Activated T-cell treated with anti-CD3 and anti-CD28 coated beads, Interleukin-2, amount 50 U/mL, for 24 hours (primary cell): ENCODE data around the gene ABI3.
"Not testable (repeated sequence)": the region's sequence is repeated elsewhere in the genome, so short reads cannot be mapped to it uniquely, and the experiment has no call there.

ENCODE experiments used
- DNase-seq: peaks from one replicate; pipeline ENCODE4 v3.0.0-alpha.2; 2020
- H3K27ac Mint-ChIP-seq: 2 replicates; pipeline ENCODE4 v1.8.0; 2020; ENCODE audit warnings: mild to moderate bottlenecking, mixed read lengths
- H3K27me3 Mint-ChIP-seq: 2 replicates; pipeline ENCODE4 v1.8.0; 2020; ENCODE audit warnings: mixed read lengths
- H3K36me3 Mint-ChIP-seq: 2 replicates; pipeline ENCODE4 v1.8.0; 2020; ENCODE audit warnings: low read depth, mixed read lengths
- H3K4me1 Mint-ChIP-seq: 2 replicates; pipeline ENCODE4 v1.8.0; 2020; ENCODE audit warnings: low read depth, mixed read lengths
- H3K4me3 Mint-ChIP-seq: 2 replicates; pipeline ENCODE4 v1.8.0; 2020; ENCODE audit warnings: mild to moderate bottlenecking, moderate library complexity, mixed read lengths
- H3K9me3 Mint-ChIP-seq: 2 replicates; pipeline ENCODE4 v1.8.0; 2020; ENCODE audit warnings: mixed read lengths

ABI3 gene

GRCh38 chr17:49241692-49242397 lies 31.3 kb downstream of the ABI3 start:
- Mint-ChIP-seq H3K9me3 (no peaks in the 10 kb centered on the region), H3K4me3 (no peak overlapping the region)

DNA sequence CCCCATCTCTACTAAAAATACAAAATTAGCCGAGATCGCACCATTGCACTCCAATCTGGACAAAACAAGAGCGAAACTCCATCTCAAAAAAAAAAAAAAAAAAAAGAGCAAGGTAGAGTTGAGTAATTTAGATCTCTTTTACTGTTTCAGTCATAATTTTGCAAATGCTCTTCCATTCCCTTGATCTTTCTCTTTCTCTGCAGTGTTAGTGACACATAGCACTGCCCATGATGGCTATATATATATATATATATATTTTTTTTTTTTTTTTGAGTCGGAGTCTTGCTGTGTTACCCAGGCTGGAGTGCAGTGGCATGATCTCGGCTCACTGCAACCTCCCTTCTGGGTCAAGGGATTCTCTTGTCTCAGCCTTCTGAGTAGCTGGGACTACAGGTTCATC lies 32.3 kb downstream of the ABI3 start:
- no peak overlapping the region for H3K4me3 Mint-ChIP-seq
- peaks cover 3% of the 10 kb centered on the region for H3K27me3 Mint-ChIP-seq
- H3K4me1 Mint-ChIP-seq: no peaks in the 10 kb centered on the region
- H3K36me3 Mint-ChIP-seq: no peaks in the 10 kb centered on the region
- H3K27ac Mint-ChIP-seq: no peak overlapping the region
- DNase-seq: no peak
- no peaks in the 10 kb centered on the region for H3K9me3 Mint-ChIP-seq

More at GRCh38 chr17:49241692-49242397, 31.3 kb downstream of the ABI3 start:
- Mint-ChIP-seq H3K4me1 (no peaks in the 10 kb centered on the region), H3K36me3 (no peaks in the 10 kb centered on the region), H3K27ac (no peak overlapping the region), H3K27me3 (peaks cover 3% of the 10 kb centered on the region)
- DNase-seq: no peak

DNA sequence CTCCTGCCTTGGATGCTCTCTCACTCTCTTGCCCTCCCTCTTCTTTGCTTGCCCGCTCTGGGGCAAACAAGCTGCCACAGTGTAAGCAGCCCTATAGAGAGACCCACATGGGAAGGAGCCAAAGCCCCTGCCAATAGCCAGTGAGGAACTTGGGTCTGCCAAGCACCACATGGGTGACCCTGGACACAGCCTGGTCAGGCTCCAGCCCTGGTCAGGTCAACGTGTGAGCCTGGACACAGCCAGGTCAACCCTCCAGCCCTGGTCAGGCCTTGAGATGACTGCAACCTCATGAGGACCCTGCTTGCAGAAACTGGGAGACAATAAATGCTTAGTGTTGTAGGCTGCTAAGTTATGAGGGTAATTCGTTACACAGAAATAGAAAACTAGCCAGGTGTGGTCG lies 34.3 kb downstream of the ABI3 start:
- Mint-ChIP-seq H3K9me3 (no peaks in the 10 kb centered on the region), H3K27me3 (peaks cover 6% of the 10 kb centered on the region), H3K4me3 (no peak overlapping the region), H3K4me1 (no peaks in the 10 kb centered on the region), H3K36me3 (no peaks in the 10 kb centered on the region), H3K27ac (no peak overlapping the region)
- DNase-seq: no peak

- H3K36me3 Mint-ChIP-seq: no peaks in the 10 kb centered on the region
- H3K9me3 Mint-ChIP-seq: no peaks in the 10 kb centered on the region
- DNase-seq: no peak
- no peaks in the 10 kb centered on the region for H3K4me1 Mint-ChIP-seq
- H3K4me3 Mint-ChIP-seq: no peak overlapping the region
- peaks cover 6% of the 10 kb centered on the region for H3K27me3 Mint-ChIP-seq
- H3K27ac Mint-ChIP-seq: no peak overlapping the region
Observed at GRCh38 chr17:49247944-49248343, 37.4 kb downstream of the ABI3 start.

DNA sequence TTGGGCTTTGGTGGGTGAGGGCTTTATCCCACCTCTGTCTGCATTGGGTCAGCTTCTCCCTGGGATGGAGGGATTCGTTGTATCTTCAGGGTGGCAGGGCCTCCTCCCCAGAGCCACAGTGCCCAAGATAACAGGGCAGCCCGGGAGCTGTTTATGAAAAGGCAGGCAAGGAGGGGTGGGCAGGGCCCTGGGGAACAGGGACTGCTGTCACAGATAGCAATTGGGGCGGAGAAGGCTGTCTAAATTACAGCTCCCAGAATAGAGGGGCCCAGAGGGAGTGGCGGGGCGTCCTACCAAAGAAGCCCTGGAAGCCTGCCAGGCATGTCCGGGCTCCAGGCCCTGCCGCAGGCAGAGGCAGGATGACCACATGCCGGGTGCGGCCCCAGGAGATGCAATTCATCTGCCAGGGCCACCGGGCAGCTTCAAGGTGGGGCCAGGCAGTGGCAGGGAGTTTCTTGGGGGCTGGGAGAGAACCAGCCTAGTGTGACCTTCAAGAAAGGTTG lies 38.8 kb downstream of the ABI3 start:
- no peak for DNase-seq
- H3K4me3 Mint-ChIP-seq: no peak overlapping the region
- H3K36me3 Mint-ChIP-seq: no peaks in the 10 kb centered on the region
- H3K27me3 Mint-ChIP-seq: peaks cover 6% of the 10 kb centered on the region
- H3K27ac Mint-ChIP-seq: no peak overlapping the region
- H3K4me1 Mint-ChIP-seq: no peaks in the 10 kb centered on the region
- H3K9me3 Mint-ChIP-seq: no peaks in the 10 kb centered on the region

DNA sequence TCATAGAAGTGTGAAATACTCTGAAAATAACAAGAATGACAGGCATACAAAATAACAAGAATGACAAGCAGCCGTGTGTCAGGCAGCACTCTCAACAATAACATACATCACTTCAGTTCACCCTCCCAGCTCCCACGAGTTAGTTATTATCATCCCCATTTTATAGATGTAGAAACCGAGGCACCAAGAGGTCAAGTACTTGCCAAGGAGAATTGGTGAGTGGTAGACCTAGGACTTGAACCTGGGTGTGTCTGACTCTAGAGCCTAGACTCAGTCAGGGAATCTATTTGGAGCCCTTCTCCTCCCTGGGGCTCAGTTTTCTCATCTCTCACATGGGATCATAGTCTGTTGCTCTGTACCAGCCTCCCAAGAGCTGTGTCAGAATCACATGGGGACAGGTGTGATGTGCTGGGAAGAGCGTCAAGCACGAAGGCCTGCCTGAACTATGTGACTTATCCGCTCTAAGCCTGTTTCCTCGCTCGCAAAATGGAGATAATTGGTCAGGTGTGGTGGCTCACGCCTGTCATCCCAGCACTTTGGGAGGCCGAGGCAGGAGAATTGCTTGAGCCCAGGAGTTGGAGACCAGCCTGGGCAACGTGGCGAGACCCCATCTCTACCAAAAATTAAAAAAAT lies 39.5 kb downstream of the ABI3 start:
- no peaks in the 10 kb centered on the region for H3K4me1 Mint-ChIP-seq

DNA sequence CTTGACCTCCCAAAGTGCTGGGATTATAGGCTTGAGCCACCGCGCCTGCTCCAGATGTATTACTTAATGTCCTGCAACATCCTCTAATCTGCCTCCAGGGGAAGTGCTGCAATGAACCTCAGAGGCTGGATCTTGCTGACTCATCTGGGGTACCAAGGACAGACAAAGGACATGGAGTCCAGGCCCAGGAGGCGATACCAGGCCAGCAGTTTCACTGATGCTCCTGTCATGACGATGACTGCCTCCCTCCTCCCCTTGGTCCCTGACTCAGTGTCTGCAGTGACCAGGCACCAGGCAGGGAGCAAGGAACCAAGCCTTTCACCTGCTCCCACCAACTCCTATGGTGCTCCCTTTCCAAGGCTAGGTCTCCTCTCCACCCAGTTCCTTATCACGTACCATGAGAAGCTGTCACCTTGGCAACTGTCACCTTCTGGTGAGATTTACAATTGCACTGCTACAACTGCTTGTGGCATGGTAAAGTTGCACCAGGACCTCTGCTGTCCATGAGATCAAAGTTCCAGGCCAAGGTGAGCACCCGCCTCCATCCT lies 41.7 kb downstream of the ABI3 start:
- H3K27me3 Mint-ChIP-seq: peaks cover 6% of the 10 kb centered on the region
- no peaks in the 10 kb centered on the region for H3K36me3 Mint-ChIP-seq
- no peak for DNase-seq

More for the DNA sequence above, 39.5 kb downstream of the ABI3 start:
- Mint-ChIP-seq H3K4me3 (no peak overlapping the region), H3K27ac (no peak overlapping the region), H3K9me3 (no peaks in the 10 kb centered on the region), H3K36me3 (no peaks in the 10 kb centered on the region), H3K27me3 (peaks cover 3% of the 10 kb centered on the region)
- no peak for DNase-seq

DNA sequence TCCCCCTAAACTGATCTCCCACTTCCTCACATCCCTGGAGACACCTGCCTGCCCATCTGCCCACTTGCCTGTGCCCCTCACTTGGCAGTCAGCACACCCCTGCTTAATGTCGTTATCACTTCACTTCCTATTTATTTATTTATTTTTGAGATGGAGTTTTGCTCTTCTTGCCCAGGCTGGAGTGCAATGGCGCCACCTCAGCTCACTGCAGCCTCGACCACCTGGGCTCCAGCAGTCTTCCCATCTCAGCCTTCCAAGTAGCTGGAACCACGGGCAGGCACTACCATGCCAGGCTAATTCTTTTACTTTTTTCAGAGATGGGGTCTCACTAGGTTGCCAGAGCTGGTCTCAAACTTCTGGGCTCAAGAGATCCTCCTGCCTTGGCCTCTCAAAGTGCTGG lies 43.6 kb downstream of the ABI3 start:
- Mint-ChIP-seq H3K27ac (no peak overlapping the region), H3K9me3 (no peaks in the 10 kb centered on the region), H3K4me1 (no peaks in the 10 kb centered on the region), H3K36me3 (no peaks in the 10 kb centered on the region), H3K27me3 (peaks cover 3% of the 10 kb centered on the region), H3K4me3 (no peak overlapping the region)
- DNase-seq: no peak

More for the DNA sequence above, 41.7 kb downstream of the ABI3 start:
- Mint-ChIP-seq H3K9me3 (no peaks in the 10 kb centered on the region), H3K4me1 (no peaks in the 10 kb centered on the region), H3K27ac (no peak overlapping the region), H3K4me3 (no peak overlapping the region)

GRCh38 chr17:49255125-49255524 lies 44.6 kb downstream of the ABI3 start:
- no peak overlapping the region for H3K27ac Mint-ChIP-seq
- H3K36me3 Mint-ChIP-seq: no peaks in the 10 kb centered on the region
- peaks cover 5% of the 10 kb centered on the region for H3K4me1 Mint-ChIP-seq
- DNase-seq: no peak
- no peak overlapping the region for H3K4me3 Mint-ChIP-seq
- no peaks in the 10 kb centered on the region for H3K9me3 Mint-ChIP-seq
- peaks cover 3% of the 10 kb centered on the region for H3K27me3 Mint-ChIP-seq

DNA sequence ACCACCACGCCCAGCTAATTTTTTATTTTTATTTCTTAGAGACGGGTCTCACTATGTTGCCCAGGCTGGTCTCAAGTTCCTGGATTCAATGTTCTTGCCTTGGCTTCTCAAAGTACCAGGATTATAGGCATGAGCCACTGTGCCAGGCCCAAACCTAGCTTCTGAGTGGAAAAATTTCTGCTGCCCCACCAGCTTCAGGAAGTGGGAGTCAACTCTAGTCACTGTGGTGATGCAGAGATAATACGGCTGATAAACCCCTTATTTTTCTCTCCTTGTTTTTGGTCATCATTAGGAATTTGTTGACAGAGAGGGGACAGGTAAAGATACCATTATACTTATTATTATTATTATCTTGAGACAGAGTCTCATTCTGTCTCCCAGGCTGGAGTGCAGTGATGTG lies 47.9 kb downstream of the ABI3 start:
- Mint-ChIP-seq H3K9me3 (no peaks in the 10 kb centered on the region), H3K36me3 (no peaks in the 10 kb centered on the region), H3K27me3 (peaks cover 3% of the 10 kb centered on the region), H3K4me3 (no peak overlapping the region), H3K27ac (no peak overlapping the region), H3K4me1 (peaks cover 12% of the 10 kb centered on the region)
- no peak for DNase-seq

- Mint-ChIP-seq H3K27ac (peak overlapping the region; percentile 85), H3K9me3 (no peaks in the 10 kb centered on the region), H3K27me3 (peaks cover 8% of the 10 kb centered on the region), H3K36me3 (no peaks in the 10 kb centered on the region), H3K4me1 (peaks cover 12% of the 10 kb centered on the region), H3K4me3 (peak overlapping the region; percentile 77)
- no peak for DNase-seq
Observed at GRCh38 chr17:49259663-49260010, 49.1 kb downstream of the ABI3 start.

GRCh38 chr17:49260011-49260816 lies 49.7 kb downstream of the ABI3 start:
- peak overlapping the region; percentile 78 for H3K4me3 Mint-ChIP-seq
- H3K9me3 Mint-ChIP-seq: no peaks in the 10 kb centered on the region
- no peaks in the 10 kb centered on the region for H3K36me3 Mint-ChIP-seq
- peak overlapping the region; percentile 85 for H3K27ac Mint-ChIP-seq
- H3K27me3 Mint-ChIP-seq: peaks cover 8% of the 10 kb centered on the region
- H3K4me1 Mint-ChIP-seq: peaks cover 12% of the 10 kb centered on the region
- peak; percentile 74 for DNase-seq

- no peaks in the 10 kb centered on the region for H3K9me3 Mint-ChIP-seq
- H3K4me1 Mint-ChIP-seq: peaks cover 12% of the 10 kb centered on the region
- peaks cover 8% of the 10 kb centered on the region for H3K27me3 Mint-ChIP-seq
- no peak for DNase-seq
- H3K27ac Mint-ChIP-seq: peak overlapping the region; percentile 81
- H3K4me3 Mint-ChIP-seq: peak overlapping the region; percentile 78
- no peaks in the 10 kb centered on the region for H3K36me3 Mint-ChIP-seq
Observed at GRCh38 chr17:49260817-49261291, 50.3 kb downstream of the ABI3 start.

DNA sequence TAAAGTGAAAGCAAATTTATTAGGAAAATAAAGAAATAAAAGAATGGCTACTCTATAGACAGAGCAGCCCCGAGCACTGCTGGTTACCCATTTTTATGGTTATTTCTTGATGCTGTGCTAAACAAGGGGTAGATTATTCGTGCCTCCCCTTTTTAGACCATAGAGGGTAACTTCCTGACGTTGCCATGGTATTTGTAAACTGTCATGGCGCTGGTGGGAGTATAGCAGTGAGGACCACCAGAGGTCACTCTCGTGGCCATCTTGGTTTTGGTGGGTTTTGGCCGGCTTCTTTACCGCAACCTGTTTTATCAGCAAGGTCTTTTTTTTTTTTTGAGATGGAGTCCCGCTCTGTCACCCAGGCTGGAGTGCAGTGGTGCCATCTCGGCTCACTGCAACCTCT lies 51.0 kb downstream of the ABI3 start:
- H3K4me1 Mint-ChIP-seq: peaks cover 12% of the 10 kb centered on the region
- not testable (repeated sequence) for DNase-seq, H3K27me3 Mint-ChIP-seq, H3K36me3 Mint-ChIP-seq, H3K4me3 Mint-ChIP-seq, H3K27ac Mint-ChIP-seq, H3K9me3 Mint-ChIP-seq
